ENCODE data around the gene PTPRF. TPM values are rescaled to one million over a fixed set of nuclear protein-coding genes. Genes with fewer than 3 reads are reported as not detected.
A peak's percentile ranks its signal among the peaks of the same experiment; 100 is the strongest.

Gene PTPRF
- total RNA-seq, 1 donor from 2014 or later, result 520 TPM

GRCh38 chr1:43600033-43601020 lies 69.6 kb downstream of the PTPRF start:
- H3K4me1 Mint-ChIP-seq (ENCODE audit: low read depth), result peaks cover 28% of the 10 kb centered on the region
- H3K27me3 Mint-ChIP-seq, result no peaks in the 10 kb centered on the region
- no peak overlapping the region for H3K27ac Mint-ChIP-seq
- H3K4me3 Mint-ChIP-seq (ENCODE audit: low read depth), result no peak overlapping the region
- TF ChIP-seq CTCF (IDR thresholded peaks at IDR 0.05; ENCODE audit: unreplicated experiment), result no peak
- H3K9me3 Mint-ChIP-seq (ENCODE audit: low read depth), result no peaks in the 10 kb centered on the region
- H3K36me3 Mint-ChIP-seq (ENCODE audit: insufficient read depth), result peaks cover 13% of the 10 kb centered on the region
- DNase-seq (ENCODE audit: low spot score, unreplicated experiment), result no peak

GRCh38 chr1:43602990-43603389 lies 72.3 kb downstream of the PTPRF start:
- H3K27ac Mint-ChIP-seq, result peak overlapping the region; percentile 90
- no peak for TF ChIP-seq CTCF (IDR thresholded peaks at IDR 0.05; ENCODE audit: unreplicated experiment)
- H3K9me3 Mint-ChIP-seq (ENCODE audit: low read depth), result no peaks in the 10 kb centered on the region
- peaks cover 28% of the 10 kb centered on the region for H3K4me1 Mint-ChIP-seq (ENCODE audit: low read depth)
- H3K36me3 Mint-ChIP-seq (ENCODE audit: insufficient read depth), result peaks cover 21% of the 10 kb centered on the region
- no peak overlapping the region for H3K4me3 Mint-ChIP-seq (ENCODE audit: low read depth)
- no peaks in the 10 kb centered on the region for H3K27me3 Mint-ChIP-seq
- DNase-seq (ENCODE audit: low spot score, unreplicated experiment), result peak; percentile 43

DNA sequence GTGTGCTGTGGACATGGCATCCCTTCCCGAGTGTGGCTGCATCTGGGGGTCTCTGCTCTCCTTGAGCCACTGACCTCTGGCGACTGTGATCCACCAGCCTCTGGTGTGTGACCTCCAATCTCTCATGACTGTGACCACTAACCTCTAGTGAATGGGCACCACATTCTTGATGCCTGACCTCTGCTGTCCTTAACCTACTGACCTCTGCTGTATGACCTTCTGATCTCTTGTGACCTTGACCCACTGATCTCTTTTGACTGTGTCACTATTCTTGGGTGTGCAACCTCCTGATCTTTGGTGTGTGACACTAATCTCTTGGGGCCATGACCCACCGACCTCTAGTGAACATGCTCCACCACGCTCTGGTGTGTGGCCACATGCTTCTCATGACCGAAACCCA lies 73.5 kb downstream of the PTPRF start:
- peaks cover 25% of the 10 kb centered on the region for H3K36me3 Mint-ChIP-seq (ENCODE audit: insufficient read depth)
- no peaks in the 10 kb centered on the region for H3K9me3 Mint-ChIP-seq (ENCODE audit: low read depth)
- no peak for TF ChIP-seq CTCF (IDR thresholded peaks at IDR 0.05; ENCODE audit: unreplicated experiment)
- peak overlapping the region; percentile 57 for H3K27ac Mint-ChIP-seq
- no peak for DNase-seq (ENCODE audit: low spot score, unreplicated experiment)
- no peaks in the 10 kb centered on the region for H3K27me3 Mint-ChIP-seq
- H3K4me3 Mint-ChIP-seq (ENCODE audit: low read depth), result no peak overlapping the region
- H3K4me1 Mint-ChIP-seq (ENCODE audit: low read depth), result peaks cover 28% of the 10 kb centered on the region

DNA sequence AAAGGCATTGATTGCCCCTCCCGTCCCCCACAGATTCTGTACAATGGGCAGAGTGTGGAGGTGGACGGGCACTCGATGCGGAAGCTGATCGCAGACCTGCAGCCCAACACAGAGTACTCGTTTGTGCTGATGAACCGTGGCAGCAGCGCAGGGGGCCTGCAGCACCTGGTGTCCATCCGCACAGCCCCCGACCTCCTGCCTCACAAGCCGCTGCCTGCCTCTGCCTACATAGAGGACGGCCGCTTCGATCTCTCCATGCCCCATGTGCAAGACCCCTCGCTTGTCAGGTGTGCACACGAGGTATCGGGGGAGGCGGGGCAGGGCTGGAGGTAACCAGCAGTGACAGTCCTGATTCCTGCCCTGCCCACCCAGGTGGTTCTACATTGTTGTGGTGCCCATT lies 74.5 kb downstream of the PTPRF start:
- TF ChIP-seq CTCF (IDR thresholded peaks at IDR 0.05; ENCODE audit: unreplicated experiment), result no peak
- Mint-ChIP-seq H3K27me3 (no peaks in the 10 kb centered on the region), H3K4me1 (ENCODE audit: low read depth) (peaks cover 28% of the 10 kb centered on the region), H3K27ac (no peak overlapping the region), H3K9me3 (ENCODE audit: low read depth) (no peaks in the 10 kb centered on the region), H3K4me3 (ENCODE audit: low read depth) (no peak overlapping the region), H3K36me3 (ENCODE audit: insufficient read depth) (peaks cover 27% of the 10 kb centered on the region)
- no peak for DNase-seq (ENCODE audit: low spot score, unreplicated experiment)

DNA sequence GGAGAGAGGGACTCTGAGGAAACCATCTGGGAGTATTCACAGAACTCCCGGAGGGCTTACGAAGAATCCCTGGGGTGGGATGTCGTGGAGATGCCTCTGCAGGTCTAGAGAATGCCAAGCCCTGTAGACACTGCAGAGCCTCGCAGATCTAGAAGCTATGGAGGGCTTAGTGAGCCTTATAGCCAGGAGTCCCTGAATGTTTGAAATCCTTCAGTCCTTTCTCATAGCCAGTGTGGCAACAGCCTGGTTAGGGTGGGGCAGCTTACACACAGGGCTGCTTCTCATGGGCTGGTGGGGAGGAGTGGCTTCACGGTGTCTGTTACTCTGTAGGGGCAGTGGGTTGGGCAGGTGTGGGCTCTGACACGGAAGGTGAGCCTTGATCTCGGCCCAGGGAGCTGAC lies 75.1 kb downstream of the PTPRF start:
- Mint-ChIP-seq H3K36me3 (ENCODE audit: insufficient read depth) (peaks cover 26% of the 10 kb centered on the region), H3K27ac (no peak overlapping the region), H3K9me3 (ENCODE audit: low read depth) (no peaks in the 10 kb centered on the region), H3K4me3 (ENCODE audit: low read depth) (no peak overlapping the region), H3K4me1 (ENCODE audit: low read depth) (peaks cover 25% of the 10 kb centered on the region), H3K27me3 (no peaks in the 10 kb centered on the region)
- DNase-seq (ENCODE audit: low spot score, unreplicated experiment), result no peak
- no peak for TF ChIP-seq CTCF (IDR thresholded peaks at IDR 0.05; ENCODE audit: unreplicated experiment)
